ENCODE results near the gene SCD5. TPM values are rescaled to one million over a fixed set of nuclear protein-coding genes. Genes with fewer than 3 reads are reported as not detected.

Gene SCD5
- total and polyA plus RNA-seq, 2 experiments from 2014 or later: 0.79 to 1.6 TPM

DNA sequence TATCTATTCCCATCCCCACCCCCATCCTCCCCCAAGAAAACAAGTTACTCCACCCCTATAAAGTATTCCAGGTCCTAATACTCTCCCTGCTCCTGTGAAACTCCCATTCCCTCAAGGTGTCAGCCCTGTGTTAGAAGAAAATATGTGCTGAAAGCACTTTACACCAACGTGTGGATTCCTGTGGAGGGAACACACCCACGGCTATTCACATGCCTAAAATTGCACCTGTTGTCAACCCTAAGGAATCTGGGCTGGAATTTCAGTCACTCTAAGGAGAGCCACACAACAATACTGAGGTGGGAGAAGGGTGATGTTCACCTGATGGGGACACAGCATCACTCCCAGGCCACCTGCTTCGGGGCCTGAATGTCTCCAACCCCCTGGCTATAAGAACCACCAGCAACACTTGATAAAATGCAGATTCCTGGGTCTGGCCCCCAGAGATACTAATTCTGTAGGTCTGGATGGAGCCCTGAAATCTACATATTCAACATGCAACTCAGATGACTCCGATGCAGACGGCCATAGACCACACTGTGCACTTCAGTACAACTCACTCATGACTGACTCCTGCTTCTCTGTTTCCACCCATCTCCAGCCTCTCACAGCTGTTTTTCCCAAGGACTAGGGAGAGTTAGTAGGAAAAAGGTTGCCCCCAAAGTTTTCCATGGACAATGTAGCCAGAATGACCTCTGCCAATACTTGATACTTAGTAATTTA lies 15.8 kb downstream of the SCD5 start (continued):
- TF ChIP-seq, protein P1, sequence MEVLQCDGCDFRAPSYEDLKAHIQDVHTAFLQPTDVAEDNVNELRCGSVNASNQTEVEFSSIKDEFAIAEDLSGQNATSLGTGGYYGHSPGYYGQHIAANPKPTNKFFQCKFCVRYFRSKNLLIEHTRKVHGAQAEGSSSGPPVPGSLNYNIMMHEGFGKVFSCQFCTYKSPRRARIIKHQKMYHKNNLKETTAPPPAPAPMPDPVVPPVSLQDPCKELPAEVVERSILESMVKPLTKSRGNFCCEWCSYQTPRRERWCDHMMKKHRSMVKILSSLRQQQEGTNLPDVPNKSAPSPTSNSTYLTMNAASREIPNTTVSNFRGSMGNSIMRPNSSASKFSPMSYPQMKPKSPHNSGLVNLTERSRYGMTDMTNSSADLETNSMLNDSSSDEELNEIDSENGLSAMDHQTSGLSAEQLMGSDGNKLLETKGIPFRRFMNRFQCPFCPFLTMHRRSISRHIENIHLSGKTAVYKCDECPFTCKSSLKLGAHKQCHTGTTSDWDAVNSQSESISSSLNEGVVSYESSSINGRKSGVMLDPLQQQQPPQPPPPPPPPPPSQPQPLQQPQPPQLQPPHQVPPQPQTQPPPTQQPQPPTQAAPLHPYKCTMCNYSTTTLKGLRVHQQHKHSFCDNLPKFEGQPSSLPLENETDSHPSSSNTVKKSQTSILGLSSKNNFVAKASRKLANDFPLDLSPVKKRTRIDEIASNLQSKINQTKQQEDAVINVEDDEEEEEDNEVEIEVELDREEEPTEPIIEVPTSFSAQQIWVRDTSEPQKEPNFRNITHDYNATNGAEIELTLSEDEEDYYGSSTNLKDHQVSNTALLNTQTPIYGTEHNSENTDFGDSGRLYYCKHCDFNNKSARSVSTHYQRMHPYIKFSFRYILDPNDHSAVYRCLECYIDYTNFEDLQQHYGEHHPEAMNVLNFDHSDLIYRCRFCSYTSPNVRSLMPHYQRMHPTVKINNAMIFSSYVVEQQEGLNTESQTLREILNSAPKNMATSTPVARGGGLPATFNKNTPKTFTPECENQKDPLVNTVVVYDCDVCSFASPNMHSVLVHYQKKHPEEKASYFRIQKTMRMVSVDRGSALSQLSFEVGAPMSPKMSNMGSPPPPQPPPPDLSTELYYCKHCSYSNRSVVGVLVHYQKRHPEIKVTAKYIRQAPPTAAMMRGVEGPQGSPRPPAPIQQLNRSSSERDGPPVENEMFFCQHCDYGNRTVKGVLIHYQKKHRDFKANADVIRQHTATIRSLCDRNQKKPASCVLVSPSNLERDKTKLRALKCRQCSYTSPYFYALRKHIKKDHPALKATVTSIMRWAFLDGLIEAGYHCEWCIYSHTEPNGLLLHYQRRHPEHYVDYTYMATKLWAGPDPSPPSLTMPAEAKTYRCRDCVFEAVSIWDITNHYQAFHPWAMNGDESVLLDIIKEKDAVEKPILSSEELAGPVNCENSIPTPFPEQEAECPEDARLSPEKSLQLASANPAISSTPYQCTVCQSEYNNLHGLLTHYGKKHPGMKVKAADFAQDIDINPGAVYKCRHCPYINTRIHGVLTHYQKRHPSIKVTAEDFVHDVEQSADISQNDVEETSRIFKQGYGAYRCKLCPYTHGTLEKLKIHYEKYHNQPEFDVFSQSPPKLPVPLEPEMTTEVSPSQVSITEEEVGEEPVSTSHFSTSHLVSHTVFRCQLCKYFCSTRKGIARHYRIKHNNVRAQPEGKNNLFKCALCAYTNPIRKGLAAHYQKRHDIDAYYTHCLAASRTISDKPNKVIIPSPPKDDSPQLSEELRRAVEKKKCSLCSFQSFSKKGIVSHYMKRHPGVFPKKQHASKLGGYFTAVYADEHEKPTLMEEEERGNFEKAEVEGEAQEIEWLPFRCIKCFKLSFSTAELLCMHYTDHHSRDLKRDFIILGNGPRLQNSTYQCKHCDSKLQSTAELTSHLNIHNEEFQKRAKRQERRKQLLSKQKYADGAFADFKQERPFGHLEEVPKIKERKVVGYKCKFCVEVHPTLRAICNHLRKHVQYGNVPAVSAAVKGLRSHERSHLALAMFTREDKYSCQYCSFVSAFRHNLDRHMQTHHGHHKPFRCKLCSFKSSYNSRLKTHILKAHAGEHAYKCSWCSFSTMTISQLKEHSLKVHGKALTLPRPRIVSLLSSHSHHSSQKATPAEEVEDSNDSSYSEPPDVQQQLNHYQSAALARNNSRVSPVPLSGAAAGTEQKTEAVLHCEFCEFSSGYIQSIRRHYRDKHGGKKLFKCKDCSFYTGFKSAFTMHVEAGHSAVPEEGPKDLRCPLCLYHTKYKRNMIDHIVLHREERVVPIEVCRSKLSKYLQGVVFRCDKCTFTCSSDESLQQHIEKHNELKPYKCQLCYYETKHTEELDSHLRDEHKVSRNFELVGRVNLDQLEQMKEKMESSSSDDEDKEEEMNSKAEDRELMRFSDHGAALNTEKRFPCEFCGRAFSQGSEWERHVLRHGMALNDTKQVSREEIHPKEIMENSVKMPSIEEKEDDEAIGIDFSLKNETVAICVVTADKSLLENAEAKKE (CRISPR knock-in tag; IDR thresholded peaks at IDR 0.05): no peak
- TF ChIP-seq JUNB (IDR thresholded peaks at IDR 0.05; ENCODE audit: unreplicated experiment): no peak
- TF ChIP-seq, protein P2, sequence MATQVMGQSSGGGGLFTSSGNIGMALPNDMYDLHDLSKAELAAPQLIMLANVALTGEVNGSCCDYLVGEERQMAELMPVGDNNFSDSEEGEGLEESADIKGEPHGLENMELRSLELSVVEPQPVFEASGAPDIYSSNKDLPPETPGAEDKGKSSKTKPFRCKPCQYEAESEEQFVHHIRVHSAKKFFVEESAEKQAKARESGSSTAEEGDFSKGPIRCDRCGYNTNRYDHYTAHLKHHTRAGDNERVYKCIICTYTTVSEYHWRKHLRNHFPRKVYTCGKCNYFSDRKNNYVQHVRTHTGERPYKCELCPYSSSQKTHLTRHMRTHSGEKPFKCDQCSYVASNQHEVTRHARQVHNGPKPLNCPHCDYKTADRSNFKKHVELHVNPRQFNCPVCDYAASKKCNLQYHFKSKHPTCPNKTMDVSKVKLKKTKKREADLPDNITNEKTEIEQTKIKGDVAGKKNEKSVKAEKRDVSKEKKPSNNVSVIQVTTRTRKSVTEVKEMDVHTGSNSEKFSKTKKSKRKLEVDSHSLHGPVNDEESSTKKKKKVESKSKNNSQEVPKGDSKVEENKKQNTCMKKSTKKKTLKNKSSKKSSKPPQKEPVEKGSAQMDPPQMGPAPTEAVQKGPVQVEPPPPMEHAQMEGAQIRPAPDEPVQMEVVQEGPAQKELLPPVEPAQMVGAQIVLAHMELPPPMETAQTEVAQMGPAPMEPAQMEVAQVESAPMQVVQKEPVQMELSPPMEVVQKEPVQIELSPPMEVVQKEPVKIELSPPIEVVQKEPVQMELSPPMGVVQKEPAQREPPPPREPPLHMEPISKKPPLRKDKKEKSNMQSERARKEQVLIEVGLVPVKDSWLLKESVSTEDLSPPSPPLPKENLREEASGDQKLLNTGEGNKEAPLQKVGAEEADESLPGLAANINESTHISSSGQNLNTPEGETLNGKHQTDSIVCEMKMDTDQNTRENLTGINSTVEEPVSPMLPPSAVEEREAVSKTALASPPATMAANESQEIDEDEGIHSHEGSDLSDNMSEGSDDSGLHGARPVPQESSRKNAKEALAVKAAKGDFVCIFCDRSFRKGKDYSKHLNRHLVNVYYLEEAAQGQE (IDR thresholded peaks at IDR 0.05; ENCODE audit: unreplicated experiment): no peak
- TF ChIP-seq POLR2AphosphoS5 (IDR thresholded peaks at IDR 0.05; ENCODE audit: low read depth): no peak
- TF ChIP-seq EZH2 (IDR thresholded peaks at IDR 0.05; ENCODE audit: low read depth, unreplicated experiment): no peak
- no peak for TF ChIP-seq ZNF114 (CRISPR knock-in tag; IDR thresholded peaks at IDR 0.05)
- TF ChIP-seq, protein P3, sequence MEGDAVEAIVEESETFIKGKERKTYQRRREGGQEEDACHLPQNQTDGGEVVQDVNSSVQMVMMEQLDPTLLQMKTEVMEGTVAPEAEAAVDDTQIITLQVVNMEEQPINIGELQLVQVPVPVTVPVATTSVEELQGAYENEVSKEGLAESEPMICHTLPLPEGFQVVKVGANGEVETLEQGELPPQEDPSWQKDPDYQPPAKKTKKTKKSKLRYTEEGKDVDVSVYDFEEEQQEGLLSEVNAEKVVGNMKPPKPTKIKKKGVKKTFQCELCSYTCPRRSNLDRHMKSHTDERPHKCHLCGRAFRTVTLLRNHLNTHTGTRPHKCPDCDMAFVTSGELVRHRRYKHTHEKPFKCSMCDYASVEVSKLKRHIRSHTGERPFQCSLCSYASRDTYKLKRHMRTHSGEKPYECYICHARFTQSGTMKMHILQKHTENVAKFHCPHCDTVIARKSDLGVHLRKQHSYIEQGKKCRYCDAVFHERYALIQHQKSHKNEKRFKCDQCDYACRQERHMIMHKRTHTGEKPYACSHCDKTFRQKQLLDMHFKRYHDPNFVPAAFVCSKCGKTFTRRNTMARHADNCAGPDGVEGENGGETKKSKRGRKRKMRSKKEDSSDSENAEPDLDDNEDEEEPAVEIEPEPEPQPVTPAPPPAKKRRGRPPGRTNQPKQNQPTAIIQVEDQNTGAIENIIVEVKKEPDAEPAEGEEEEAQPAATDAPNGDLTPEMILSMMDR (conservative IDR thresholded peaks at IDR 0.05; ENCODE audit: low read depth in 2 of 2): no peak
- no peak for TF ChIP-seq CREB1 (CRISPR knock-in tag; IDR thresholded peaks at IDR 0.05; ENCODE audit: low read depth)
- no peak for TF ChIP-seq EZH2phosphoT487 (IDR thresholded peaks at IDR 0.05; ENCODE audit: unreplicated experiment)

Data from GM23338 (cell line).